Ishikawa (cell line): ENCODE data around the gene PRRT4.

Source experiments
- EP300 ChIP-seq: IDR thresholded peaks from 2 replicates; pipeline ENCODE4 v1.6.1; 2012; ENCODE audit warnings: borderline replicate concordance
- FOXM1 ChIP-seq: IDR thresholded peaks from 2 replicates; pipeline ENCODE4 v1.6.1; 2012; ENCODE audit warnings: low read depth, borderline replicate concordance
- REST ChIP-seq: IDR thresholded peaks from 2 replicates; pipeline ENCODE4 v1.6.1; 2012; ENCODE audit warnings: low read depth, mild to moderate bottlenecking
- TAF1 ChIP-seq: IDR thresholded peaks from 2 replicates; pipeline ENCODE4 v1.6.1; 2012; ENCODE audit warnings: low read depth, mild to moderate bottlenecking
- TCF12 ChIP-seq: IDR thresholded peaks from 2 replicates; pipeline ENCODE4 v1.6.1; 2012; ENCODE audit warnings: low read depth
- TEAD4 ChIP-seq: IDR thresholded peaks from 2 replicates; pipeline ENCODE4 v1.6.1; 2012
- YY1 ChIP-seq: IDR thresholded peaks from 2 replicates; pipeline ENCODE4 v1.6.1; 2012; ENCODE audit warnings: low read depth

- TF ChIP-seq TAF1 (no peak), TCF12 (no peak), EP300 (no peak), REST (no peak), FOXM1 (no peak), YY1 (no peak), TEAD4 (no peak)
Observed at GRCh38 chr7:128347647-128348097, 13.8 kb downstream of the PRRT4 start.
